Activated T-cell treated with anti-CD3 and anti-CD28 coated beads for 4 hours (primary cell): ENCODE measurements around the gene PRKCZ.

Experiments used
- DNase-seq: peaks from one replicate; pipeline ENCODE4 v3.0.0-alpha.2; 2020

The PRKCZ gene

GRCh38 chr1:2182376-2182775 is 132.2 kb downstream of the PRKCZ start:
- no peak for DNase-seq

GRCh38 chr1:2183937-2184334 is 133.7 kb downstream of the PRKCZ start:
- DNase-seq: no peak

GRCh38 chr1:2184531-2184930 is 134.3 kb downstream of the PRKCZ start:
- no peak for DNase-seq

- no peak for DNase-seq
Measured at GRCh38 chr1:2184934-2185333, 134.7 kb downstream of the PRKCZ start.

GRCh38 chr1:2185880-2186855 is 136.0 kb downstream of the PRKCZ start:
- DNase-seq: no peak

- DNase-seq: no peak
Measured at GRCh38 chr1:2186901-2187300, 136.7 kb downstream of the PRKCZ start.

- DNase-seq: no peak
Measured at GRCh38 chr1:2187619-2188018, 137.4 kb downstream of the PRKCZ start.

GRCh38 chr1:2188336-2188735 is 138.1 kb downstream of the PRKCZ start:
- no peak for DNase-seq

GRCh38 chr1:2189459-2190425 is 139.5 kb downstream of the PRKCZ start:
- DNase-seq: peak; percentile 84

GRCh38 chr1:2190491-2190976 is 140.3 kb downstream of the PRKCZ start:
- no peak for DNase-seq

- DNase-seq: no peak
Measured at GRCh38 chr1:2192031-2192995, 142.1 kb downstream of the PRKCZ start.

- DNase-seq: no peak
Measured at GRCh38 chr1:2193514-2194281, 143.5 kb downstream of the PRKCZ start.

- peak; percentile 50 for DNase-seq
Measured at GRCh38 chr1:2194319-2194897, 144.2 kb downstream of the PRKCZ start, which contains the start of gene FAAP20. Gene FAAP20, minus strand, starts transcription at chr1:2194772. Its CDS starts 23 bp downstream, at chr1:2194749.

GRCh38 chr1:2194898-2195673 is 144.9 kb downstream of the PRKCZ start:
- DNase-seq: peak; percentile 72

- no peak for DNase-seq
Measured at GRCh38 chr1:2195785-2196184, 145.6 kb downstream of the PRKCZ start.

- no peak for DNase-seq
Measured at GRCh38 chr1:2196901-2197638, 146.9 kb downstream of the PRKCZ start.

- DNase-seq: no peak
Measured at GRCh38 chr1:2197707-2198165, 147.5 kb downstream of the PRKCZ start.

GRCh38 chr1:2198571-2198970 is 148.4 kb downstream of the PRKCZ start:
- no peak for DNase-seq
